HPDE6-E6E7 (cell line): ENCODE measurements around the gene RGMB.

Experiments used
- DNase-seq: peaks from one replicate; pipeline ENCODE4 v3.0.0; 2011; ENCODE audit warnings: missing footprints; ENCODE audit errors: extremely low spot score

RGMB gene

GRCh38 chr5:98827161-98827560 lies 53.7 kb downstream of the RGMB start:
- peak; percentile 38 for DNase-seq

GRCh38 chr5:98827588-98828284 lies 54.3 kb downstream of the RGMB start:
- DNase-seq: no peak

GRCh38 chr5:98836175-98836574 lies 62.7 kb downstream of the RGMB start:
- DNase-seq: no peak

- DNase-seq: no peak
Measured at GRCh38 chr5:98839469-98840383, 66.3 kb downstream of the RGMB start.

GRCh38 chr5:98840946-98841345 lies 67.5 kb downstream of the RGMB start:
- DNase-seq: no peak

- DNase-seq: no peak
Measured at GRCh38 chr5:98843481-98843880, 70.0 kb downstream of the RGMB start.

GRCh38 chr5:98844865-98845264 lies 71.4 kb downstream of the RGMB start:
- DNase-seq: no peak

GRCh38 chr5:98845878-98846277 lies 72.4 kb downstream of the RGMB start:
- no peak for DNase-seq
